Skeletal muscle tissue (tissue), 4 donors: Measurements from ENCODE around the gene ACTR3. TPM values are rescaled to one million over a fixed set of nuclear protein-coding genes. Genes with fewer than 3 reads are reported as not detected.

Experiments used
- H3K27ac ChIP-seq: one replicate; pipeline ENCODE4 v1.7.0; 2013; ENCODE audit warnings: mild to moderate bottlenecking, low read depth, low read length, inconsistent platforms
- H3K27me3 ChIP-seq, 3 donors: one replicate each; pipeline ENCODE4 v1.7.0; 2013; ENCODE audit warnings: low read length in 3 of 3; ENCODE audit not compliant: control insufficient read depth in 3 of 3, insufficient read depth in 3 of 3
- H3K36me3 ChIP-seq, 3 donors: one replicate each; pipeline ENCODE4 v1.7.0; 2013; ENCODE audit warnings: low read length in 3 of 3; ENCODE audit not compliant: control insufficient read depth in 3 of 3, insufficient read depth in 3 of 3
- H3K4me1 ChIP-seq, 3 donors: one replicate each; pipeline ENCODE4 v1.7.0; 2013; ENCODE audit warnings: low read length in 3 of 3, mild to moderate bottlenecking in 3 of 3; ENCODE audit not compliant: control insufficient read depth in 3 of 3, insufficient read depth in 3 of 3
- H3K4me3 ChIP-seq, 3 donors: one replicate each; pipeline ENCODE4 v1.7.0; 2013; ENCODE audit warnings: low read length in 3 of 3
- H3K9ac ChIP-seq, 3 donors: one replicate each; pipeline ENCODE4 v1.7.0; 2013; ENCODE audit warnings: low read length in 3 of 3, mild to moderate bottlenecking in 3 of 3, moderate library complexity in 2 of 3, low read depth in 1 of 3
- H3K9me3 ChIP-seq, 3 donors: one replicate each; pipeline ENCODE4 v1.7.0; 2013; ENCODE audit warnings: low read length in 3 of 3; ENCODE audit not compliant: control insufficient read depth in 3 of 3
- total RNA-seq: library from RNA; depleted of rRNA; stranded (reverse); fragments of >200 nt; gene quantifications from one replicate; pipeline ENCODE4 v1.2.3, GENCODE V29; 2014
- donor health status: Osteomylitis.

ACTR3 gene
- total RNA-seq, 1 donor from 2014 or later: 40.7 TPM

DNA sequence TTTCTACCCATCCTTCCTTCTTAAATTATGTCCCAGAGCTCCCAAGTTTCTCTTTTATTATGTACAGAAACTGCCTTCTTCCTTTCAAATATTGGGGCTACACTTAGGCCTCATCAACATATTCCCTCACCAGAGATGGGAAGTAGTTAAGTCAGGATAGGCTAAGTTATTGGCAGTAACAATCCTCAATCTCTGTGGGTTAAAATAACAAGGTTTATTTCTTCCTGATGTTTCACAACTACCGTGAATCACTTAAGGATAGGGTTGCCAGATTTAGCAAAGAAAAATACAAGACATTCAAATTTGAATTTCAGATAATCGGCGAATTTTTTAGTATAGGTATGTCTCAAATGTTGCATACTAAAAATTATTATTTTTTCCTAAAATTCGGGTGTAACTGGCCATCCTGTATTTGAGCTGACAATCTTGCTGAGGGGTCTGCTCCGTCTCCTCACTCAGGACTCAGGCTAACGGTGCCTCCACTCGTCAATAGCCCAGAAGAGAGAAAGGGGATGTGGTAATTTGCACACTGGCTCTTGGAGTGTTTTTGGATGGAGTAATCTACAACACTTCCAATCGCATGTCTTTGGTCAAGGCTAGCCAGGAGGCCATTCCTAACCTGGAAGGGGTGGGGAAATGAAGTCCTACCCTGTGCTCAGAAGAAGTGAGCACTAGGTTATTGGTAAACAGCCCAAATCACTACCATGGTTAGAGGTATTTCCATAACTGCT, 91.7 kb downstream of the ACTR3 start:
- Histone ChIP-seq H3K36me3 (no peaks in the 10 kb centered on the region), H3K4me1 (no peaks in the 10 kb centered on the region), H3K4me3 (no peak overlapping the region), H3K9ac (no peak overlapping the region), H3K9me3 (peaks cover 0 to 2% (median 0%) of the 10 kb centered on the region in 3 donors), H3K27ac (no peak overlapping the region), H3K27me3 (no peaks in the 10 kb centered on the region)

DNA sequence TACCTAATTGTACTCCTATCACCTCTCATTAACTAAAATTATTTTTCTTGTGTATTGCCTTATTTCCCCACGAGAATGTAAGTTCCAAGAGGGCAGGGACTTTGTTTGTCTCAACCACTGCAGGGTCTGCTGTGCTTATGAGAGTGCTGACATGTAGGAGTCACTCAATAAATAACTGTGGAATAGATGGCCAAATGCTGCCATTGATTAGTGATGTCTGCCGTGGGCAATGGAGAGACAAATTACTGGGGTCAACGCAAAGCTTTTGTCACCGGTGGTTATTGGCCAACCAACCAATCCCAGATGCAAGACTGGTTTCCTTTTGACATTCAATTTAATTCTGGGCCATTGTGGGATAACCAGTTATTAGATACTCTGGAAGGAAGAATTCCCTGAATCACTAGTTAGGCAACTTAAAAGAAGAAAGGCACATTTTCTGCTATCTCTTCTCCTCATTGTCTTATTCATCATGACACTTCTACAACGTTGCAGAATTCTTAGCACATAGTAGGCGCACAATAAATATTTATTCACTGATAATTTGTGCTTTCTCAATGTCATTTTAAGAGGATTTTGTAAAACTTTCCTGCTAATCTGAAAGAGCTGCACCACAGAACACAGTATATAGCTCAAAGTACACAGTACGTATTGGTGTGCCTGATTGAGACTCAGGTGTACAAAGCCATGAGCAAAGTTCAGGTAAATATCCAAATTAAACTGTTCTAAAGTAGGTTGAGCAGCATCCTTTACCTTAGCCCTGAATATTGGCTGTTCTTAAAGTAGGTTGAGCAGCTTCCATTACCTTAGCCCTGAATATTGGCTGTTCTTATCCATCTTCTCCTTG, 95.9 kb downstream of the ACTR3 start:
- no peaks in the 10 kb centered on the region for H3K36me3 ChIP-seq
- H3K4me1 ChIP-seq: no peaks in the 10 kb centered on the region
- no peaks in the 10 kb centered on the region for H3K9me3 ChIP-seq
- no peak overlapping the region for H3K9ac ChIP-seq
- H3K27me3 ChIP-seq: no peaks in the 10 kb centered on the region
- H3K4me3 ChIP-seq: no peak overlapping the region
- no peak overlapping the region for H3K27ac ChIP-seq

DNA sequence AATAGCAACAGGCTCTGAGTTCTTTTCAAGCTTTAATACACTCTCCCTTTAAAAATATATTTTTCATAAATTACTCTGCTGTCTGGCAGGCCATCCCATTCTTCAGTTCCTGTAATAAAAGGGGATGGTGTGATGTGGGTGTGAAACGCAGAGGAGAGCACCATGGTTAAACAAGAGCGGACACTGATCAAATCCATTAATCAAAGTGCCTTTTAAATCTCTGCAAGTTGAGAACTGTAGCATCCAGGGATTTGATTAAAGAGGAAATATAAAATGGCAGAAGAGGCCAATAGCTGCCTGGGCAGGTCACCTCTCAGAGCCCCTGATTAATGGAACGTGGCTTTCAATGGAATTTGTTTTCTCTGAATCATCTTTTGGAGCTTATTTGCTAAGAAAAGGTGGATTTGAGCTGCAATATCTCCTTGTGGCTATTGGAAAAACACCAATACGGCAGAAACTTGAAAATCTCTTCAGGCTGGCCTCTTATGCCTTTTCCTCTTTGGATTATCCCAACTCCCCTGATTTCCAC, 96.9 kb downstream of the ACTR3 start:
- H3K9me3 ChIP-seq: no peaks in the 10 kb centered on the region

DNA sequence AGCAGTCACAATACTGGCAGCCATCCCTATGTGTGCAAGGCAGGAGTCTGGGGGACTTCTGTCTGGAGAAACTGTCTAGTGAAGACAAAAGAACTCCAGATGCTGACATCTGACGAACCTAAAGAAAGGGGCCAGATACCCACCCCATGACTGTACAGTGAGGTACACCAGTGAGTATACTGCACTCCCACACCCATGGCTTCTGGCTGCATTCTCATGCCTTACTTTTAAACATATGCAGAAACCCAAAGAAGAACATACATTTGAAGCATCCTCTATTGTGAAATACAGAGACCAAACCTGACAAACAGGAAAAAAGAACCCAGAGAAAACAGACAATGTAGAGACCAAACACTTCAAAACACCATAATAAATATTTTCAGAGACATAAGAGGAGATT, 102.2 kb downstream of the ACTR3 start:
- Histone ChIP-seq H3K4me1 (no peaks in the 10 kb centered on the region), H3K27me3 (no peaks in the 10 kb centered on the region), H3K36me3 (no peaks in the 10 kb centered on the region), H3K4me3 (no peak overlapping the region), H3K9ac (no peak overlapping the region), H3K9me3 (no peaks in the 10 kb centered on the region), H3K27ac (no peak overlapping the region)

More for the DNA sequence above, 96.9 kb downstream of the ACTR3 start:
- H3K36me3 ChIP-seq: no peaks in the 10 kb centered on the region
- no peak overlapping the region for H3K9ac ChIP-seq
- H3K4me1 ChIP-seq: no peaks in the 10 kb centered on the region
- H3K27ac ChIP-seq: no peak overlapping the region
- H3K27me3 ChIP-seq: no peaks in the 10 kb centered on the region
- no peak overlapping the region for H3K4me3 ChIP-seq

DNA sequence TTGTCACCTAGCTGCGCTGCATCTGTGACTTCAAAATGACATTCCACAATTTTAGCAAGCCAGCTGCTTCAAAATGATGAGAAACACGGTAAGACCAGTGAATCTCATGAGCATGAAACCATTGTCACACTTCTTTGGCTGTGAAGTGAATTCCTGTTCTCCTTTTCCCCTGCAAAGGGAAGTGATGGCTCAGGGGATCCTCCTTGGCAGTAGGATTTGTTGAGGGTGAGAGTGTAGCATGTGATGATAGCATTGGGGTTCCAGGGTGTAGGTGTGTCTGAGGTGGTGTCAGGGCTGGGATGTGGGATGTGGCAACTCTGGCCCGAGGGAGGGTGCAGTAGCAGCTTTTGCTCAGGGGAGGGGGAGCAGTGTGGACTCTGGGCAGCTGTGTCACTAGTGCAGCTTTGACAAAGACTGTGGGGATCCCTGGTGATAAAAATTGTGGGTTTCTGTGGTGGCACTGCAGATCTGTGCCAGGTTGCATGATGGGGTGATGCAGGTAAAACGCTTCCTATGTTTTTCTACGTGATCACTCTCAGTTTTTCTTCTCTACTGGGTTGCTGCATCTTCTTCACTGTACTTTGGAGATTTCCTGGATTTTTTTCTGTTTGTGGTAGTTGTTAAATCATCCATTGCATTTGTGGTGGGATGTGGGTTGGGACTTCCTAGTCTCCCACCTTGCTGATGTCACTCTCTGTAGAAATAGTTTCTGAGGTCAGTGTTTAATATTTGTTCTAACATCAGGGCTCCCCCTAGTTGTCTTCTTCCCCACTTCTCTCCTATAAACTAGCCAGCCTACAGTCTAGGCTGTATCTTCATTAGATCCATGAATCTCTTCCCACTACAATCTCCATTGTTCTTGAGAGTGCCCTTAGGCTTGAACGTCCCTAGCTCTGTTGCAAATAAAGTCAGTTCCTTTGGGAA, 107.0 kb downstream of the ACTR3 start:
- no peak overlapping the region for H3K4me3 ChIP-seq
- H3K36me3 ChIP-seq: no peaks in the 10 kb centered on the region
- no peak overlapping the region for H3K9ac ChIP-seq
- no peaks in the 10 kb centered on the region for H3K27me3 ChIP-seq
- no peaks in the 10 kb centered on the region for H3K9me3 ChIP-seq
- H3K4me1 ChIP-seq: no peaks in the 10 kb centered on the region
- H3K27ac ChIP-seq: no peak overlapping the region

DNA sequence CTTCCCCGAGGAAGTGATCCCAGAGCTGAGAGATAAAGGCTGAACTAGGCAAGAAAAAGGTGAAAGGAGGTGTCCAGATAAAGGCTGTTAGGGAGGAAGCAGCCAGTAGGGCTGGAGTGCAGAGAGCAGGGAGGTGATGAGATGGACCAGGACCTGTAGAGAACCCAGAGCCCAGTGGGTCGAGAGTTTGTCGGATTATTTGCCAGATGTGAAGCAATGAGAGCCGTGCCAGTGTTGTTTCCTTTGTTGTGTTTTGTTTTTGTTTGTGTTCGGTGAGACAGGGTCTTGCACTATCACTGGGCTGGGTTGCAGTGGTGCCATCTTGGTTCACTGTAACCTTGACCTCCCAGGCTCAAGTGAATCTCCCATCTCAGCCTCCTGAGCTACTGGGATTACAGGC, 111.3 kb downstream of the ACTR3 start:
- H3K4me3 ChIP-seq: no peak overlapping the region
- no peaks in the 10 kb centered on the region for H3K9me3 ChIP-seq
- H3K27me3 ChIP-seq: no peaks in the 10 kb centered on the region
- H3K27ac ChIP-seq: no peak overlapping the region
- no peaks in the 10 kb centered on the region for H3K4me1 ChIP-seq
- H3K36me3 ChIP-seq: no peaks in the 10 kb centered on the region
- H3K9ac ChIP-seq: no peak overlapping the region

DNA sequence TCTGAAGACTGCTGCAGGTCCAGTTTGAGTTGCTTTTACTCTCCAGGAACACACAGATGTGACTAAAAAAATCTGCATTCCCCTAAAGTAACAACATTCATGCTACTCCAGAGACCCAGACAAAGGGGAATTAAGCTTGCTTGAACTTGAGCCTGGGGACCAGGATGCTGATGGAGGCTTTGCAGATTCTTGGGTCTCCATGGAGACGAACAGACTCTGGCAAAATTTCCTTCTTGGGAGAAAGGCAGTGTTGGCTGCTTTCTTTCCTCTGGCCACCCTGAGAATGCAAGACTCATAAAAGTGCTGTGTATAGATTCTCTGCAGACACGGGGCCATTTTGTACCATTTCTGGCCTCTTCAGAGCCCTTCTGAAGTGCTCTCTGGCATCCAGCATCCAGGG, 112.0 kb downstream of the ACTR3 start:
- no peaks in the 10 kb centered on the region for H3K9me3 ChIP-seq
- no peak overlapping the region for H3K27ac ChIP-seq
- no peaks in the 10 kb centered on the region for H3K27me3 ChIP-seq
- H3K4me1 ChIP-seq: no peaks in the 10 kb centered on the region
- H3K4me3 ChIP-seq: no peak overlapping the region
- no peaks in the 10 kb centered on the region for H3K36me3 ChIP-seq
- H3K9ac ChIP-seq: no peak overlapping the region

DNA sequence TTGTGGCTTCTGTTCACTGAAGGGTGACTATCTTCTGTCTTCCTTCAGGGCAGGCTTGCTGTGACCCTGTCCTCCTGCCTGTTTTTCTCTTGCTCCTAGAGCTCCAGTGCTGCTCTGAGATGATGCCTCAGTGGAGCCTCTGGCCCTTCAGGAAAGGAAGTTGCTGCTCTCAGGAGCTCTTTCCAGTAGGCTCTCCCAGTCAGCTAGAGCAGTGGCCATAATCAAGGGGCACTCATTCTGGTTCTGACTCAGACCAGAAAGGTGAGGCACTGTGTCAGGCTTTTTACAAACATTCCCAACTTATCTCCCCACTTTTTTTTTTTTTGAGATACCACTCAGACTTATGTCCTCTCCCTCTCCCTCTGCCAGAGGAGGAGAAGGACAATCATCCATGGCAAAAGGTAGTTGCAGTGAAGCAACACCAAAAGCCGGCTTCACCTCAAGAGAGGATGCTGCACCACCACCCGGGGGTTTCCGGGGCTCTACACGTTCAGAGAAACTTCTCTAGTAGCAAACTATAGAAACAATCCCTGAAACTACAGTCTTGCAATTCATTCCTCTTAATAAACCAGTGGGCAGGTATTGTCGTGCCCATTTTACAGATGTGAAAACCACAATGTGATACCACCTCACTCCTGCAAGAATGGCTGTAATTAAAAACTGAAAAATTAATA, 115.4 kb downstream of the ACTR3 start:
- H3K4me1 ChIP-seq: peaks cover 0 to 3% (median 0%) of the 10 kb centered on the region in 3 donors
- no peaks in the 10 kb centered on the region for H3K36me3 ChIP-seq
- H3K9me3 ChIP-seq: no peaks in the 10 kb centered on the region
- no peak overlapping the region for H3K27ac ChIP-seq
- no peaks in the 10 kb centered on the region for H3K27me3 ChIP-seq
- no peak overlapping the region for H3K4me3 ChIP-seq
- H3K9ac ChIP-seq: no peak overlapping the region

DNA sequence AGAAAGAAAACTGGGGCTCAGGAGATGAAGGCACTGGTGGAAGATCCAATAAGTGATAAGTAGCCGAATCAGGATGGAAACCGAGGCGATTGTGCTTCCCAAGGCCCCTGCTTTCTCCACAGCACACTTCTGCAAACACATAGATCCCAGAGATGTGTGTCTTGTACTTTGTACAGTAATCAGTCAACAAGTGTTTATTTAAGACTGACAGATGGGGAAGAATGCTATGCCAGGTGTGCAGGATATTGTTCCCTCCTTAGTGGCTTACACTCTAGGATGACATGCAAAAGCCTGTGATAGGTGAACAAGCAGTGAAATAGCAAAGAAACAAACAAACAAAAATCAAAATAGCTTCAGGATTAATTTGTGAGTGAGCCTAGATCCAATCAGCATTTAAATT, 116.6 kb downstream of the ACTR3 start:
- H3K36me3 ChIP-seq: no peaks in the 10 kb centered on the region
- peaks cover 0 to 3% (median 0%) of the 10 kb centered on the region in 3 donors for H3K4me1 ChIP-seq
- H3K27ac ChIP-seq: no peak overlapping the region
- no peak overlapping the region for H3K9ac ChIP-seq
- no peaks in the 10 kb centered on the region for H3K9me3 ChIP-seq
- H3K27me3 ChIP-seq: no peaks in the 10 kb centered on the region
- no peak overlapping the region for H3K4me3 ChIP-seq
